HL-60 (cell line): Measurements from ENCODE around the gene TMC4.

Experiments used
- DNase-seq, 2 experiments: peaks; one replicate each; pipeline ENCODE4 v3.0.0-alpha.2; 2010 to 2020; ENCODE audit warnings: low read depth in 1 of 2, low spot score in 1 of 2
- H3K27ac ChIP-seq: fragments of 250-450 bp; sonication (Bioruptor Pico); replicated peaks from 2 replicates; pipeline ENCODE4 v1.5.1; 2020; ENCODE audit warnings: mild to moderate bottlenecking, moderate library complexity
- H3K27me3 ChIP-seq: fragments of 250-450 bp; sonication (Bioruptor Pico); 2 replicates; pipeline ENCODE4 v1.5.1; 2021; ENCODE audit warnings: mild to moderate bottlenecking, moderate library complexity; ENCODE audit not compliant: insufficient read depth, poor library complexity, severe bottlenecking
- H3K4me3 ChIP-seq: replicated peaks from 2 replicates; pipeline ENCODE4 v1.5.1; 2011; ENCODE audit warnings: mild to moderate bottlenecking, control low read depth, low read length; ENCODE audit not compliant: insufficient read depth
- GABPA ChIP-seq: IDR thresholded peaks from 2 replicates; pipeline ENCODE4 v1.6.1; 2012; ENCODE audit warnings: low read depth
- POLR2AphosphoS5 ChIP-seq: IDR thresholded peaks from 2 replicates; pipeline ENCODE4 v1.6.1; 2012; ENCODE audit warnings: low read depth
- REST ChIP-seq: IDR thresholded peaks from 2 replicates; pipeline ENCODE4 v1.6.1; 2012; ENCODE audit warnings: low read depth; ENCODE audit not compliant: insufficient replicate concordance
- SPI1 ChIP-seq: IDR thresholded peaks from 2 replicates; pipeline ENCODE4 v1.6.1; 2012; ENCODE audit warnings: low read depth, mild to moderate bottlenecking, borderline replicate concordance
- TF ChIP-seq, protein P1 (sequence below): IDR thresholded peaks from one replicate; pipeline ENCODE4 v1.5.1; 2011; ENCODE audit warnings: low read length, control low read depth, inconsistent platforms; ENCODE audit not compliant: insufficient read depth

Gene TMC4

DNA sequence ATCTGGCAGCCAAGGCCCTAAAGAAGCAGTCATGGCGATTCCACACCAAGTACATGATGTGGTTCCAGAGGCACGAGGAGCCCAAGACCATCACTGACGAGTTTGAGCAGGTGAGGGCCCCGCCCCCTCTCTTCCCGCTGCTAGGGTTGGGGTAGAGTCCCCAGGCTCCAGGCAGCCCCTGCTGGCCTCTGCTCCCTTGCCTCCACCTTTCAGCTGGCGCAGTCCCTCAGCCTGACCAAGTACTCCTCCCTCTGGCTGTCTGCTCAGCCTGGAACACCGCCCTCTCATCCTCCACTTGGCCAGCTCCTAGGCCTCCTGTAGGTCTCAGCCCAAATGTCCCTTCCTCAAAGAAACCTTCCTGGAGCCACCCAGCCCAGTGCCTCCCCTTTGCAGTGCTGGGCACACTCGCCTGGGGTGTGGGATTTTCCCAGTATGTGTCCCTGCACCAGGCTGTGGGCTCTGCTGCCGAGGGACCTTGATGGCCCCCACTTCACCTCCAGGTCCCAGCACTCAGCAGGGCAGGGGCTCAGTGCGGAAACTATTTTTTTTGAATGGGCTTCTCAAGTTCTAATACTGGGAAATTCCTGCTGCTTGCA is 19.1 kb downstream of the TMC4 start:
- Histone ChIP-seq H3K27me3 (no peaks in the 10 kb centered on the region), H3K27ac (no peak overlapping the region), H3K4me3 (no peak overlapping the region)
- DNase-seq, result no peak
- TF ChIP-seq POLR2AphosphoS5 (no peak), REST (no peak), SPI1 (no peak), GABPA (no peak)
- TF ChIP-seq, protein P1, sequence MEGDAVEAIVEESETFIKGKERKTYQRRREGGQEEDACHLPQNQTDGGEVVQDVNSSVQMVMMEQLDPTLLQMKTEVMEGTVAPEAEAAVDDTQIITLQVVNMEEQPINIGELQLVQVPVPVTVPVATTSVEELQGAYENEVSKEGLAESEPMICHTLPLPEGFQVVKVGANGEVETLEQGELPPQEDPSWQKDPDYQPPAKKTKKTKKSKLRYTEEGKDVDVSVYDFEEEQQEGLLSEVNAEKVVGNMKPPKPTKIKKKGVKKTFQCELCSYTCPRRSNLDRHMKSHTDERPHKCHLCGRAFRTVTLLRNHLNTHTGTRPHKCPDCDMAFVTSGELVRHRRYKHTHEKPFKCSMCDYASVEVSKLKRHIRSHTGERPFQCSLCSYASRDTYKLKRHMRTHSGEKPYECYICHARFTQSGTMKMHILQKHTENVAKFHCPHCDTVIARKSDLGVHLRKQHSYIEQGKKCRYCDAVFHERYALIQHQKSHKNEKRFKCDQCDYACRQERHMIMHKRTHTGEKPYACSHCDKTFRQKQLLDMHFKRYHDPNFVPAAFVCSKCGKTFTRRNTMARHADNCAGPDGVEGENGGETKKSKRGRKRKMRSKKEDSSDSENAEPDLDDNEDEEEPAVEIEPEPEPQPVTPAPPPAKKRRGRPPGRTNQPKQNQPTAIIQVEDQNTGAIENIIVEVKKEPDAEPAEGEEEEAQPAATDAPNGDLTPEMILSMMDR, result no peak

DNA sequence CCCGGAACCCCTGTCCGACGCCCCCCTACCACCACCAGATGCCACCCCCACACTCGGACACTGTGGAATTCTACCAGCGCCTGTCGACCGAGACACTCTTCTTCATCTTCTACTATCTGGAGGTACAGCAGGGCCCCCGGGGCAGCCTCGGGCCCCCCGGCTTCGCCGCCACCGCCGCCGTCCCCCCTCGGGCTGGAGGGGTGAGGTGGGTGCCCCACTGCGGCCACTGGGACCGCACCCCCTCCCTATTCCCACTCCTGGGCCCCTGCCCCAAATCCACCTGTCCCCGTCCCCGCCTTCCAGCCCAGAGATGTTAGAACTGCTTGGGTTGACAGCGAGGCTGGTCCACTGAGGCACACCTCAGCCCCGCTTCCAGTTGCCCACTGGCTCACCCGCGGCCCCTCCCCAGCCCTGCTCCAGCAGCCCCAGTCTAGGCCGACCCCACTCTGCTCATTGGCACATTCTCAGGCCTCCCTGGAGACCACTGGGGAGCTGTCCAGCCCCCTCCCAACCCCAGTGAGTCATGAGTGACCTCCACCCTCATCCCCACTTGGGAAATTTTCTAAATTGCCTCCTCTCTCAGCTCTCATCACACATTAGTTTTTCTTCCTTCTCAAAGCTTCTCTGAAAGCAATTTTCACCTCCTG is 20.0 kb downstream of the TMC4 start:
- Histone ChIP-seq H3K27ac (no peak overlapping the region), H3K4me3 (no peak overlapping the region), H3K27me3 (no peaks in the 10 kb centered on the region)
- TF ChIP-seq POLR2AphosphoS5 (peak; percentile 15; the same call in 1 of the 2 replicates), GABPA (no peak)
- DNase-seq, result no peak

DNA sequence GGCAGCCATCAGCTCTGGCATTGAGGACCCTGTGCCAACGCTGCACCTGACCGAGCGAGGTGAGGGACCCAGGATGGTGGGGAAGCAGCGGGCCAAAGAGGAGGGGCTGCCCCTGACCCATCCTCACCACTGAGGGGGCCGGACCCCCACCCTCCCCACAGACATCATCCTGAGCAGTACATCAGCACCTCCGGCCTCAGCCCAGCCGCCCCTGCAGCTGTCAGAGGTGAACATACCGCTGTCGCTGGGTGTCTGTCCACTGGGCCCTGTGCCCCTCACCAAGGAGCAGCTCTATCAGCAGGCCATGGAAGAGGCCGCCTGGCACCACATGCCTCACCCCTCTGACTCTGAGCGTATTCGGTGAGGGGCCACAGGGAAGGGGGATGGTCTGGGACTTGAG is 20.7 kb downstream of the TMC4 start:
- Histone ChIP-seq H3K27ac (no peak overlapping the region), H3K27me3 (no peaks in the 10 kb centered on the region), H3K4me3 (no peak overlapping the region)
- TF ChIP-seq POLR2AphosphoS5 (no peak), REST (no peak), GABPA (no peak), SPI1 (no peak)
- TF ChIP-seq, protein P1, result no peak
- no peak for DNase-seq

GRCh38 chr19:54151362-54152035 is 21.5 kb downstream of the TMC4 start:
- no peak for TF ChIP-seq REST
- TF ChIP-seq, protein P1, result no peak
- no peak for TF ChIP-seq POLR2AphosphoS5
- no peak for TF ChIP-seq SPI1
- no peak for TF ChIP-seq GABPA
- no peak overlapping the region for H3K4me3 ChIP-seq
- no peak for DNase-seq
- no peak overlapping the region for H3K27ac ChIP-seq
- no peaks in the 10 kb centered on the region for H3K27me3 ChIP-seq
